WTC11 (cell line): ENCODE data around the gene PPFIBP2.

Experiments
- CBFB ChIP-seq: sonication (generic); formaldehyde crosslinking; IDR thresholded peaks from 2 replicates; pipeline ENCODE4 v1.8.1; 2022; ENCODE audit warnings: mild to moderate bottlenecking, low read depth, missing genetic modification reagents
- E2F1 ChIP-seq: sonication (generic); formaldehyde crosslinking; IDR thresholded peaks from 2 replicates; pipeline ENCODE4 v1.8.0; 2022; ENCODE audit warnings: mild to moderate bottlenecking, missing genetic modification reagents
- IRF2 ChIP-seq: sonication (generic); formaldehyde crosslinking; IDR thresholded peaks from 2 replicates; pipeline ENCODE4 v1.8.0; 2022; ENCODE audit warnings: low read depth, missing genetic modification reagents, borderline replicate concordance
- ZMAT4 ChIP-seq: fragments of 250-450 bp; sonication (Bioruptor Pico); IDR thresholded peaks from 2 replicates; pipeline ENCODE4 v1.9.0; 2021; ENCODE audit warnings: mild to moderate bottlenecking
- ZNF512 ChIP-seq: sonication (generic); formaldehyde crosslinking; IDR thresholded peaks from 2 replicates; pipeline ENCODE4 v1.8.1; 2022; ENCODE audit warnings: missing genetic modification reagents, borderline replicate concordance

GRCh38 chr11:7603031-7603781, 89.4 kb downstream of the PPFIBP2 start:
- TF ChIP-seq IRF2 (CRISPR knock-in tag), result no peak
- no peak for TF ChIP-seq E2F1 (CRISPR knock-in tag)
- no peak for TF ChIP-seq ZMAT4 (CRISPR knock-in tag)
- no peak for TF ChIP-seq ZNF512 (CRISPR knock-in tag)
- no peak for TF ChIP-seq CBFB (CRISPR knock-in tag)
